Left cardiac atrium (tissue), 4 donors: ENCODE data around the gene BICRAL. TPM values are rescaled to one million over a fixed set of nuclear protein-coding genes. Genes with fewer than 3 reads are reported as not detected.
A peak's percentile ranks its signal among the peaks of the same experiment; 100 is the strongest.

ENCODE experiments used
- ATAC-seq, 2 donors: fragments of 200-7000 bp; cut with Tn5 transposase; one replicate each; pipeline ENCODE4 v1.9.1; 2020; ENCODE audit warnings: mild to moderate bottlenecking in 2 of 2, moderate library complexity in 2 of 2
- DNase-seq: peaks from one replicate; pipeline ENCODE4 v3.0.0-alpha.2; 2020
- intact Hi-C, 2 donors: fragments of 100-400 bp; cut with DNase I; formaldehyde crosslinking; loops; one replicate each; pipeline versions ENCODE4 v1.14.1 to v1.15.1; 2022 to 2023
- total RNA-seq, 2 donors: library from RNA; stranded (reverse); fragmentation: NEBNext Ultra II Directional; extraction: Animal tissue kit (Norgen Biotek cat#: 25700); gene quantifications; one replicate each; pipeline ENCODE4 v1.2.1, GENCODE V29; 2021
- donor health status: DM: no; HTN: yes; CAD: no.
- donor health status: DM: no; HTN: yes; CAD: no; lungs with severe emphysema.
- donor health status: DM: yes; HTN: yes; CAD: no.
- donor health status: Dilated cardiomyopathy.

The BICRAL gene
- total RNA-seq, 2 donors from 2014 or later, result 10.0 to 10.7 TPM

DNA sequence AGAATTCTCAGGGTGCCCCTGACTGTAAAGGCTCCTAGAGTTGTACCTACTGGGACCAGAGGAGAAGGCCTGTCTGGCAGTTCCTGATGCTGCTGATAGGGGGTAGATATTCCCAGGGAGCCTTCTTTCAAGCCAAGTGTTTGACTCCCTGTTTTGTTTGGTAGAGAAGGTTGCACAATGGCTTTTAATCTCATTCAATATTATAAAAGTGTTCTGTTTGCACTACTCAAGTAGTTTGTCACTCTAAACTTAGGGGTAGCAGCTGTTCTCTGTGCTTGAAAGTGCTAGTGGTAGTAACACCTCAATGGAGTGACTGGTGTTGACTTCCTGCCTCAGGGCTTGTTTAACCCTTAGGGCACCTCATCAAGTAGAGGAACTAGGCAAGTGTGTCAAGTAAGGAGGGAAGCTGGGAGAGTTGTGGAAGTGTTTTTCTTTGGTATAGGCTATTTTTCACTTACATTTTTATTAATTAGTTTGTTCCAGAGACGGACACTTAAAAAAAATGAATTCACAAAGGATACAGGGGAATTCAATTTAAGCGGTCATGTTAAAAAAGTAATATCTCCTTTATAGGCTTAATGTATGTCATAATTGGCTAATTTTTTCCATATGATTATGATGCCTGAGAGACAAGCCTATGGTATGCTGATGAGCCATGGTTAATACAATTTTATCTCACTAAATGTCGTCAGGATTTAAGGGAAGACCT, 38.1 kb downstream of the BICRAL start:
- intact Hi-C loops, result loop anchor here in 1 of 2 donors (5.0 kb wide), 1 partner anchor 33 kb away; no protein-coding TSS in a partner anchor
- ATAC-seq, result peak; percentile 43 to 55
- no peak for DNase-seq

DNA sequence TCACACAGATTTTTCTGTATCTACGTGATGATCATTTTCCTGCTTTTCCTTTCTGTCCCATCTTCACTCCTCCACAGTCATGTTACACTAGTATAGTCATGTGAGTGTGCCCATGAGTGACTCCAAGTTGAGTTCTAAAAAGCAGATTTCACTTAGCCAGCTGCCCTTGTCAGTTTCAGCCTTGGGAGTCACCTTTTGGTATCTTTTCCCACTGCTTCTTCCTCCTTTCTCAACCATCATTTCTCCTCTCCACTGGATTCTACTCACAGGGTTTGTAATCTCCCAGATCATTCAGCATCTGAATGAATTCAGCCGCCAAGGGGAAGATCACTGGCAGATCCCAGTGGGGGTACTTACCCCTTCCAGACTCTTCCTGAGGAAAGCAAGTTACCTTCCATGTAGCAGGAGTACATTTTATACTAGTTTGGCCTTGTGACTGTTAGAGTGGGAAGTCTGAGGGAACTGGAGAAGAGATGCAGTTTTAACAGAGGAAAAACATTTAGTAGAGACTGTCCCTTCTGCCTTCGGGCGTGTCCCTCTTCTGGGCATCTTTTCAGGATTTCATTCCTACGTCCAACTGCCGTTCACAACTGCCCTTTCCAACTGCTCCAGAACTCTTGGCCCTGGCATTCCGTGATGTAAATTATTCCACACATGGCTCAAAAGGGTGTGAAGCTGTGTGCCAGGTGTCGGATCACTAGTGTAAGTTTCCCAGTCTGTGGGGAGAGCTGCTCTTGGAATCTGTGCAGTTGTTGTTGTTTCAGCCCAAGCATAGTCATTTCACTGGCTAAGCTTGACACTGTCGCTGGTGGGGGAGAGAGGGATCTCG, 38.9 kb downstream of the BICRAL start:
- DNase-seq (peak; percentile 35), ATAC-seq (peak; percentile 69 to 76)
- intact Hi-C loops, result loop anchor here in 1 of 2 donors (5.0 kb wide), 1 partner anchor 33 kb away; no protein-coding TSS in a partner anchor

DNA sequence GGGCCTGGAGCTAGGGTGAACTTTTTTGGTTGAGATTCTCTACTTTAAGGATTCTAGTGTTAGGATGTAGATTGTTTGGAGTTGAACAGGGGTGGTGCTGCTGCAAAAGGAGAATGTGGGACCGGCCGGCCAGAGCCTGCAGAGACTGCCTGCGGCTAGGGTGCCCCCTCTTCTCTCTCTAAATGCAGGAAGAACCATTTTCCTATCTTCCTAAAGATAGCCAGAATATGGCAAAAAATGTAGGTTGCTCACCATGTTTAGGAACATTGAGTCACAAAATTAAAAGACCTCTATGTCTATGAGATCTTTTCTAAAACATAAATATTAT, 39.5 kb downstream of the BICRAL start:
- ATAC-seq (no peak), DNase-seq (no peak)
- intact Hi-C loops, result loop anchor here in 1 of 2 donors (5.0 kb wide), 1 partner anchor 34 kb away; no protein-coding TSS in a partner anchor

DNA sequence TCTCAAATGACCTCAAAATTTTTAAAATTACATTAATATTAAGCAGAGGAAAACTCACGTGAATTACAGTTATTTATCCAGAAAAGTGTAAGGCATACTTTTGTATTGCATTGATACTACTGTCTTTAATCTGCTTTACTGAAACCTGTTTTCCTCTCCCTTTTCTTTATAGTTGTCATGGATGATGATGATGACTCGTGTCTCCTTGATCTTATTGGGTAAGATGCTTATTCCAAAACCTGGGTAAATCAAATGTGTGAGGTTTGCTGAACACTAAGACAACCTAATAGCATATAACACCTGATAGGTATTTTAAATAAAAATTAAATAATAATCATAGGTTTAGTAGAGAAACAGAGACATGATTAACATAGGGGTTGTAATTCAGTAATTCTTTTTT, 40.0 kb downstream of the BICRAL start:
- intact Hi-C loops, result loop anchor here in 1 of 2 donors (5.0 kb wide), 1 partner anchor 35 kb away; no protein-coding TSS in a partner anchor
- DNase-seq (no peak), ATAC-seq (no peak)

DNA sequence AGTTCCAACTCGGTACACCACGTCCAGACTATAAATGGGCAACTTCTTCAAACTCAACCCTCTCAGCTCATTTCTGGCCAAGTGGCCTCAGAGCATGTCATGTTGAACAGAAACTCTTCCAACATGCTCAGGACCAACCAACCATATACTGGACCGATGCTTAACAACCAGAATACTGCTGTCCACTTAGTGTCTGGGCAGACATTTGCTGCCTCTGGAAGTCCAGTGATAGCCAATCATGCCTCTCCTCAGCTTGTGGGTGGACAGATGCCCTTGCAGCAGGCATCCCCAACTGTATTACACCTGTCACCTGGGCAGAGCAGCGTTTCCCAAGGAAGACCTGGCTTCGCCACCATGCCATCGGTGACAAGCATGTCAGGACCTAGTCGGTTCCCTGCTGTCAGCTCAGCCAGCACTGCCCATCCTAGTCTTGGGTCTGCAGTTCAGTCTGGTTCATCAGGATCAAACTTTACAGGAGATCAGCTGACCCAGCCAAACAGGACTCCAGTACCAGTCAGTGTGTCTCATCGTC, 47.8 kb downstream of the BICRAL start:
- intact Hi-C loops, result no loop called here
- no peak for DNase-seq

DNA sequence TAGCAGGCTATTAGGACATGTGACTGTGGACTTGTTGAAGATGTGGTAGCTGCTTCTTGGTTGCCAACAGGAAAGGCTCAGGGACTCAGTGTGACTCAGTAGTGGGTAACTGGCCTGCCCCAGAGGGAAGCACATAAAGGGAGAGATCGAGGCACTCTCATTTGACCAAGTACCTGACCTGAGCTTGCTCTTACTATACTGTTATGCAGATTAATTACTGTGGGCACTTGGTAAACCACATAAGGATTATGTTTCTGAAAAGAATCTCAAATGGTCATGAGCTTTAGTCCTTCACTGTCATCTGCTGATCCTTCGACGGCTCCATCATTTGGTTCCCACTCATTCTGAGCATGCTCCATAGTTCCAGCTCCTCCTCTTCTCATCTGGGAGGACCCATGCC, 49.4 kb downstream of the BICRAL start:
- intact Hi-C loops, result no loop called here
- ATAC-seq (no peak), DNase-seq (no peak)

More for the DNA sequence above, 47.8 kb downstream of the BICRAL start:
- no peak for ATAC-seq

DNA sequence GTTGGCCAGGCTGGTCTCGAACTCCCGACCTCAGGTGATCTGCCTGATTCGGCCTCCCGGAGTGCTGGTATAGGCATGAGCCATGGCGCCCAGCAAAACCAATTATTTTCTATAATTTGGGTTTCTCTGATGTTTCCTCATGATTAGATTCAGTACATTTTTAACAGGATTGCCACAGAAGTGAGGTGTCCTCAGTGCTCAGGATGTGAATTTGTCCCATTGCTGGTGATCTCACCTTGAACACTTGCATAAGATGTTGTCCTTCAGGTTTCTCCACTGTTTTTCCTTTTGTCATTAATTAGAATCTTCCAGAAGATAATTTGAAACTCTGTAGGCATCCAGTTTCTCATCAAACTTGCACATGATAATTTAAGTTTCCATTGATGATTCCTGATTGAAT, 52.2 kb downstream of the BICRAL start:
- ATAC-seq (no peak), DNase-seq (no peak)
- intact Hi-C loops, result no loop called here

DNA sequence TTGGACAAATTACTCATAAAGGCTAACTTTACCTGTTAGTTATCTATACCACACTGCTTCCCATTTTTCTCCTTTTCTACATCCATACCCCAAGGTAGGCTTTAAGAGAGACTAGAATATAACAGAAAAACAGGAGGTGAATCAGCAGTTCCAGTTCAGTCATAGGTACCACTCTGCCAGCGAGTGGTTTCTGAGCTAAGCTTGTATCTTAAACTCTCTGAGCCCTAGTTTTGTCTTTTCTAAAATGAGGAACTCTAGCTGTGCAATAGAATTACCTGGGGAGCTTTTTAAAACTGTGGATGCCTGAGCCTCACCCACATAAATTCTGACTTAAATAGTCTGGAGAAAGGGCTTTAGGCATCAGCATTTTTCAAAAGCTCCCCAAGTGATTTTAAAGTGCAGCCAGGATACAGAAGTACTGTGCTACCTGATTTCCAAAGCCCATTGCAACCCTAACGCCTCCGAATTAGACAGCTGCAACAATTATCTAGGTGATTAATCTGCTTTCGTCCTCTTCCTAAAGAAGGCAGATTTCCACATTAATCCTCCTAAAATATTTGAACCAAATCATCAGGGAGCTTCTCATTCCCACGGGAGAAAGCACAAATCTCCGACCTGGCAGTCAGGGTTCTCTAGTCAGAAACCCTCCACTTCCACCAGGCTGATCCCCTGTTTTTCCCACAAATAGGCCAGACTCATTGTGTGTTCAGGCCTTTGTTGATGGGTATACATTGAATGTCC, 60.2 kb downstream of the BICRAL start:
- ATAC-seq, result no peak
- DNase-seq, result no peak
- intact Hi-C loops, result no loop called here

DNA sequence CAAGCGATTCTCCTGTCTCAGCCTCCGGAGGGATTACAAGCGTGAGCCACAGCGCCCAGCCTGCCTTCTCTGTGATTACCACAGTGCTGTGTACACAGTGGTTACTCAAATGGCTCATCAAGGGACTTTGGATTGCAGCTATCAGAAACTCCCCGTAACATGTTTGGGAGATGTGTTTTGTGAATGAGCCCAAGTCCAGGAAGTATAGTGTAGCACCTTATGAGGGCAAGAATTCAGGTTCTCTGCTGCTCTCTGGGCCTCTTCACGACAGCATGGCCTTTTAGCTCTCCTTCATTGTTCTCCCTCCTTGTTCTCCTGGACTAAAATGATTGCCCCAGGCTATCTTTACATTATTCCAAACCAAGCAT, 63.5 kb downstream of the BICRAL start:
- ATAC-seq (no peak), DNase-seq (no peak)
- intact Hi-C loops, result no loop called here

DNA sequence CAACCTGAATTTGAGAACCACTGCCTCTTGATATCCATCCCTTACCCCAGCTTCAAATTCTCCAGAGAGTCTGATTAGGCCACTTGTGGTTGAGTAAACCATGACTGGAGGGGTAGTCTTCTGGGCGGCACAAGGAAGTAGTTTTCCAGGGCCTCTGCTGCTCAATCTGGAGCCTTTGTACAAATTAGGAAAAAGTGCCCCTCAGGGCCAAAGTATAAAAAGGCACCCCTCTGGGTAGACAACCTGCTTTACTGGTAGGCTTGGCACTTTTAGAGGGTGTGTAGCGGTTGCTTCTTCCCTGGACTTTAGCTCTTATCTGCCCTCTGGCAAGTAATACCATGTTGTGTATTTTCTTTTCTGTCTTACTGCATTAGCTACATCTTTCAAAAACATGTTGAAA, 64.7 kb downstream of the BICRAL start:
- DNase-seq (no peak), ATAC-seq (no peak)
- intact Hi-C loops, result no loop called here

DNA sequence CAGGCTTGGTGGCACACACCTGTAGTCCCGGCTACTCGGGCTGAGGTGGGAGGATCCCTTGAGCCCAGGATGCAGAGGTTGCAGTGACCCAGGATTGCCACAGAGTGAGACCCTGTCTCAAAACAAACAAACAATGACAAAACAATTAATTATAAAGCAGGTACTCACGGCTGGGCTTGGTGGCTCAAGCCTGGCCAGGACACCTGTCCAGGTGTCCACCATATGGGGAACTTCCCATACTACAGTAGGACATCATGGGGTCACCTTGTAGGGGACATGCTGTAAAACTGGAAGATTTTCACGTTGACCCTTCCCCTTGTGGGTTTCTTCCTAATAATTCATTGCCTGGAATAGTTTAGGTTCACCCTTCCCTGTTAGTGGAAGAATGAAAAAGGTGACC, 66.8 kb downstream of the BICRAL start:
- ATAC-seq (no peak), DNase-seq (no peak)
- intact Hi-C loops, result no loop called here

DNA sequence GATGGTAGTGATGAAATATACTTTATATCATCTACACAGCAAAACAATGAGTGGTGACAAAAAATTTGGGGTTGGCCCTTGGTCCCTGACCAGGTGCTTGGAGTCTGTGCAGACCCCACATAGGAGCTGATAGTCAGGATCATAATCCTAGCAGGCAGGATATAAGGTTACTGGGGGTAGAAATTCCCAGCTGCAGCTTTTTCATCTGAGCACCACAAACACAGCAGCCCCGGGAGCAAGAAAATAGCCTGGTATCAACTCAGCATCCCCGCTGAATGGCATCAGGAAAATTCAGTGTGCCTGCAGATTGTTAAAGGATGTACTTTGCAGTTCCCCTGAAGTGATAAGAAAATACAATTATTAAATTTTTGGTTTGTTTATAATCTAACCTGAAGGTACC, 69.7 kb downstream of the BICRAL start:
- ATAC-seq (no peak), DNase-seq (no peak)
- intact Hi-C loops, result no loop called here

DNA sequence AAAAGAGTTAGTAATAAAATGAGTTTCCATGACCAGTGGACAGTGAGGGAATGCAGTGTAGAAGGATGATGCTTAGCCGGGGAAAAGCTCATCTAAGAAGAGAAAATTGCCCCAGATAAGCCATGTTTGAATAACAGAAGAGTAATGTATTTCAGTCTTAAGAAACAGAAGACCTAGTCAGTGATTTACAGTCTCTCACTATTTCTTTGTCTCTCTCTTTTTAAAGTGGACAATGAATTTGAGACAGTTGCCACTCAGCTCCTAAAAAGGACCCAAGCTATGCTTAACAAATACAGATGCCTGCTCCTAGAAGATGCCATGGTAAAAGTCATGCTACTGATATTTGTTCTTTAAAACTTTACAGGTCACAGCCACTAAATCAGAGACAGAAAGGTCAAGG, 78.2 kb downstream of the BICRAL start:
- no peak for DNase-seq
- intact Hi-C loops, result no loop called here
- ATAC-seq, result no peak

DNA sequence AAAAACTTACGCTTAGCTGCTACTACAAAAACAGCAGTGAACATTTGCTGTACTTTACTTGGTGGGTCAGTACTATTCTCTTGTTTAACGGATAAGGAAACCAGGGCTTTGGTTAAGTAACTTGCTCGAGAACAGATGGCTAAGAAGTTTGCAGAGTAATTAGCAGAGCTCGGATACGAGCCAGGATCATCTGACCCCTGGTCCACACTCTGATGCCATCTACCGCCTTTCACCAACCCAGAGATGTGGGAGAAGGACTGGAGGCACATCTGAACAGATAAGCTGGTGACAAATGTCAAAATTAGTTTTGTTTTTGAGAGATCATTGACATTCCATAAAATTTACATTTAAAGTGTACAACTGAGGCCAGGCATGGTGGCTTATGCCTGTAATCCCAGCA, 78.6 kb downstream of the BICRAL start:
- no peak for DNase-seq
- no peak for ATAC-seq
- intact Hi-C loops, result no loop called here

DNA sequence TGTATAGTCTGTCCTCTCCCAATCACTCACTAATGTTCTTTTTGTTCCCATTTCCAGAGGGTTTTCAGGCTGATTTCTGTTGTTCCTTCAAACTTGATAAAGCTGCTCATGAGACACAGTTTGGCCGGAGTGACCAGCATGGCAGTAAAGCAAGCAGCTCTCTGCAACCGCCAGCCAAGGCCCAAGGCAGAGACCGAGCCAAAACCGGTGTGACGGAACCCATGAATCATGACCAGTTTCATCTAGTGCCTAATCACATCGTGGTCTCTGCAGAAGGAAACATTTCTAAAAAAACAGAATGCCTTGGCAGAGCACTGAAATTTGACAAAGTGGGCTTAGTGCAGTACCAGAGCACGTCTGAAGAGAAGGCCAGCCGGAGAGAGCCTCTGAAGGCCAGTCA, 82.8 kb downstream of the BICRAL start:
- ATAC-seq, result no peak
- intact Hi-C loops, result no loop called here
- DNase-seq, result peak; percentile 46

DNA sequence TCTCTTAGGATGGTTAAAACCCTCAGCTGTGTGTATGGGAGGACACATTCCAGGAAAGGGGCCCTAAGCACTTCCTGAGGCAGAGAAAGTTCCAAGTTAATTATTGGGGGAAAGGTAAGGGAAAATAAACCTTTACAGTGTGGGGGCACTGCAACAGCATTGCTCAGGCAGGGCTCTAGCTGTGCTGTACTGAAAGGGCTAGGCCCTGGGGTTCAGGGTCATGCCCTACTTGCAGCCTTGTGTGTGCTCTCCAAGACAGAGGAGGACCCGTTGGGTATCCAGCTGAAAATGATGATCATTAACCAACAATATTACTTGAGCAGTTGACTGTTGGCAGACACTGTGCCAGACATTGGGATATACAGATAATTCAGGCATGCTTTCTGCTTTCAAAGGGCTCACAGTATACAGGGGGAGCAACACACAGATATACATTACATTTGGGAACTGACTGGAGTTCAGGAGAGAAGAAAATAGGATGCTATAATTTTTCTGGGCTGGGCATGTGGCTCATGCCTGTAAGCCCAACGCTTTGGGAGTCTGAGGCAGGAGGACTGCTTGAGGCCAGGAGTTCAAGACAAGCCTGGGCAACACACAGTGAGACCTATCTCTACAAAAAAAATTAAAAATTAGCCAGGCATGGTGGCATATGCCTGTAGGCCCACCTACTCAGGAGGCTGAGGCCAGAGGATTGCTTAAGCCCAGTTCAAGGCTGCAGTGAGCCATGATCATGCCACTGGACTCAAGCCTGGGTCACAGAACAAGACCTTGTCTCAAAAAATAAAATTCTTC, 88.5 kb downstream of the BICRAL start:
- ATAC-seq (no peak), DNase-seq (no peak)
- intact Hi-C loops, result loop anchor here in 1 of 2 donors (10.0 kb wide), 1 partner anchor 146 kb away; the partner anchor contains the start of gene PRPH2

DNA sequence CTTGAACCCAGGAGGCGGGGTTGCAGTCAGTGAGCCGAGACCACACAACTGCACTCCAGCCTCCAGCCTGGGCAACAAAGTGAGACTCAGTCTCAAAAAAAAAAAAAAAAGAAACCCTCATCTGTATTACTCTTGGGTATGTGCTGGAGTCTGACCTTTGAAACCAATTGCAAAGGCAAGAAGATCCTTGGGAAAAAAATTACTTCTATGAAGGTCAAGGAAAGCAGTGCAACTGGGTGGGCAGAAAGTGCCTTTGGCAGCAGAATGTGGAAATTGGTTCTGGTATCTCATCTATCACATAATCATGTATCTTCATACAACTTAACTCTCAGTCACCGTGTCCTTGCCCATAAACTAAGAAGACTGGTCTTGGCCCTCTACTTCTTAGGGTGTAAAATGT, 89.9 kb downstream of the BICRAL start:
- intact Hi-C loops, result loop anchor here in 1 of 2 donors (10.0 kb wide), 1 partner anchor 147 kb away; the partner anchor contains the start of gene PRPH2

DNA sequence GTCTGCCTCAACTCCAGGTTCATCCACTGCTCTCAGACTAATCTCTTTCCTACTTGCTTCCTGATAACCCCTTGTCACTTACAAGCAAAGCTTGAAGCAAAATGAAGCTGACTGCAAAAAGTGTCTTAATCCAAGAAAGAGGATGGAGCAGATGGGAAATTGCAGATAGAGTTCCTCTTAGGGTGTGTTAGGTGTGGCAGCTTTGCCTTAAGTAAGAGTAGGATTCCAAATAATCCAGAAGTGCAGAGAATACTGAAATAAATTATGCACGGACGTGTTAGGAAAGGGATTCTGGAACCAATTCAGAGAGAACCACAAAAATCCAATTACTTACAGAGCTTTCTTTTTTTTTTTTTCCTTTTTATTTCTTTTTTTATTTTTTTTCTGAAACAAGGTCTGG, 91.5 kb downstream of the BICRAL start:
- intact Hi-C loops, result loop anchor here in 1 of 2 donors (10.0 kb wide), 1 partner anchor 149 kb away; the partner anchor contains the start of gene PRPH2
- DNase-seq (no peak), ATAC-seq (no peak)

More for the DNA sequence above, 89.9 kb downstream of the BICRAL start:
- DNase-seq (no peak), ATAC-seq (no peak)
